Tibial nerve (tissue), 4 donors: ENCODE measurements around the gene USP37. TPM values are rescaled to one million over a fixed set of nuclear protein-coding genes. Genes with fewer than 3 reads are reported as not detected.

ENCODE experiments used
- DNase-seq, 2 donors: peaks; one replicate each; pipeline ENCODE4 v3.0.0-alpha.2; 2019; ENCODE audit warnings: low spot score in 2 of 2
- H3K27ac ChIP-seq, 4 donors: fragments of 200-600 bp; sonication (generic) in 3 of 4; one replicate each; pipeline ENCODE4 v1.5.1; 2017 to 2019; ENCODE audit warnings: mild to moderate bottlenecking in 1 of 4
- H3K27me3 ChIP-seq, 2 donors: fragments of 200-600 bp; sonication (generic) in 1 of 2; one replicate each; pipeline versions ENCODE4 v1.5.1 to v1.6.0; 2017 to 2019
- H3K36me3 ChIP-seq, 3 donors: fragments of 200-600 bp; sonication (generic); one replicate each; pipeline ENCODE4 v1.5.1; 2018 to 2019
- H3K4me1 ChIP-seq, 4 donors: fragments of 200-600 bp; sonication (generic) in 3 of 4; one replicate each; pipeline ENCODE4 v1.5.1; 2017 to 2019
- H3K4me3 ChIP-seq, 4 donors: fragments of 200-600 bp; sonication (generic) in 3 of 4; one replicate each; pipeline ENCODE4 v1.5.1; 2017 to 2019; ENCODE audit warnings: mild to moderate bottlenecking in 1 of 4, moderate library complexity in 1 of 4
- H3K9me3 ChIP-seq, 4 donors: fragments of 200-600 bp; sonication (generic) in 3 of 4; one replicate each; pipeline ENCODE4 v1.5.1; 2017 to 2019
- CTCF ChIP-seq, 5 experiments: fragments of 200-600 bp in 3 of 5; fragments of 450-650 bp in 2 of 5; sonication (generic) in 3 of 5; IDR thresholded peaks; one replicate each; pipeline ENCODE4 v1.5.1; 2016 to 2019; ENCODE audit warnings: antibody characterized with exemption in 5 of 5, mild to moderate bottlenecking in 3 of 5, moderate library complexity in 2 of 5
- EP300 ChIP-seq, 2 donors: sonication (generic); formaldehyde crosslinking; IDR thresholded peaks; one replicate each; pipeline ENCODE4 v1.6.1; 2017; ENCODE audit warnings: antibody characterized with exemption in 2 of 2, mild to moderate bottlenecking in 1 of 2
- POLR2A ChIP-seq, 2 donors: fragments of 450-650 bp; IDR thresholded peaks; one replicate each; pipeline ENCODE4 v1.6.1; 2017; ENCODE audit warnings: antibody characterized with exemption in 2 of 2, mild to moderate bottlenecking in 2 of 2, moderate library complexity in 2 of 2
- WGBS, 2 donors: methylation state at CpG; one replicate each; pipeline ENCODE4 v1.1.5; 2018; 5-methylcytosine and 5-hydroxymethylcytosine counted together
- total RNA-seq, 4 donors: library from RNA; depleted of rRNA; stranded (reverse); fragments of >200 nt; gene quantifications; one replicate each; pipeline ENCODE4 v1.1.0, GENCODE V29; 2016

Gene USP37
- total RNA-seq, 4 donors from 2014 or later = 14.0 to 40.8 (median 19.9) TPM

DNA sequence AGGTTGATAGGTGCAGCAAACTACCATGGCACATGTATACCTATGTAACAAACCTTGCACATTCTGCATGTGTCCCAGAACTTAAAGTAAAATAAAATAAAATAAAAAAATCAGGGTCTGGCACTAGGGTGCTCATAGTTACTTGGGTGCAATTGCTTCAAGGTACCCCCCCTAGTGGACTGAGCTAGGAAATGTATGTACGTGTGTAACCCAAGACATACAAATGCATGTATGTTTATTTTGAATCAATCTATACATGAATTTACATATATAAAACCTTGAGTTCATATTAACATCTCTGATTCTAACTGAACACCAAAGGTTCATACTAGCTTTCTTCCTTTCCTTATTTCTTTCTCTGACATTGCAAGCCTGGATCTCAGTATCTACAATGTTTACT is 51.5 kb downstream of the USP37 start:
- TF ChIP-seq POLR2A (IDR thresholded peaks at IDR 0.05) = no peak
- TF ChIP-seq EP300 (IDR thresholded peaks at IDR 0.05) = no peak
- TF ChIP-seq CTCF (IDR thresholded peaks at IDR 0.05) = no peak
- H3K27ac ChIP-seq = no peak overlapping the region
- 75 to 82% methylated on average over 1 of the region's 1 CpG for WGBS, 2 donors
- no peak overlapping the region for H3K4me3 ChIP-seq
- H3K36me3 ChIP-seq = peaks cover 0 to 36% (median 0%) of the 10 kb centered on the region in 3 donors
- DNase-seq = no peak
- no peaks in the 10 kb centered on the region for H3K9me3 ChIP-seq
- H3K4me1 ChIP-seq = no peaks in the 10 kb centered on the region
- H3K27me3 ChIP-seq = no peaks in the 10 kb centered on the region

GRCh38 chr2:218513676-218514075 is 54.5 kb downstream of the USP37 start:
- WGBS, 2 donors = 83 to 86% methylated on average over 5 of the region's 5 CpGs
- H3K27ac ChIP-seq = no peak overlapping the region
- no peaks in the 10 kb centered on the region for H3K27me3 ChIP-seq
- no peak for DNase-seq
- TF ChIP-seq EP300 (IDR thresholded peaks at IDR 0.05) (no peak), POLR2A (IDR thresholded peaks at IDR 0.05) (no peak), CTCF (IDR thresholded peaks at IDR 0.05) (no peak)
- H3K4me3 ChIP-seq = no peak overlapping the region
- H3K9me3 ChIP-seq = no peaks in the 10 kb centered on the region
- H3K4me1 ChIP-seq = no peaks in the 10 kb centered on the region
- H3K36me3 ChIP-seq = peaks cover 0 to 11% (median 0%) of the 10 kb centered on the region in 3 donors

GRCh38 chr2:218508299-218508698 is 59.9 kb downstream of the USP37 start:
- Histone ChIP-seq H3K9me3 (no peaks in the 10 kb centered on the region), H3K4me3 (no peak overlapping the region), H3K4me1 (no peaks in the 10 kb centered on the region), H3K27me3 (no peaks in the 10 kb centered on the region), H3K36me3 (peaks cover 0 to 32% (median 0%) of the 10 kb centered on the region in 3 donors), H3K27ac (no peak overlapping the region)
- DNase-seq = no peak
- TF ChIP-seq EP300 (IDR thresholded peaks at IDR 0.05) (no peak), CTCF (IDR thresholded peaks at IDR 0.05) (no peak), POLR2A (IDR thresholded peaks at IDR 0.05) (no peak)

- peaks cover 0 to 16% (median 0%) of the 10 kb centered on the region in 4 donors for H3K4me1 ChIP-seq
- 94 to 95% methylated on average over 6 of the region's 6 CpGs for WGBS, 2 donors
- H3K4me3 ChIP-seq = no peak overlapping the region
- no peaks in the 10 kb centered on the region for H3K9me3 ChIP-seq
- no peaks in the 10 kb centered on the region for H3K27me3 ChIP-seq
- H3K36me3 ChIP-seq = peaks cover 0 to 32% (median 0%) of the 10 kb centered on the region in 3 donors
- no peak for TF ChIP-seq CTCF (IDR thresholded peaks at IDR 0.05)
- no peak for TF ChIP-seq EP300 (IDR thresholded peaks at IDR 0.05)
- no peak for TF ChIP-seq POLR2A (IDR thresholded peaks at IDR 0.05)
- no peak for DNase-seq
- H3K27ac ChIP-seq = no peak overlapping the region
These were observed 62.3 kb downstream of the USP37 start for GRCh38 chr2:218505754-218506371.

- TF ChIP-seq CTCF (IDR thresholded peaks at IDR 0.05) (no peak), POLR2A (IDR thresholded peaks at IDR 0.05) (no peak), EP300 (IDR thresholded peaks at IDR 0.05) (no peak)
- 8 to 13% methylated on average over 2 of the region's 2 CpGs for WGBS, 2 donors
- H3K36me3 ChIP-seq = peaks cover 0 to 41% (median 6%) of the 10 kb centered on the region in 3 donors
These were observed 66.5 kb downstream of the USP37 start for GRCh38 chr2:218501665-218502064.

More at GRCh38 chr2:218501665-218502064, 66.5 kb downstream of the USP37 start:
- Histone ChIP-seq H3K27me3 (no peaks in the 10 kb centered on the region), H3K4me3 (no peak overlapping the region), H3K4me1 (peaks cover 0 to 16% (median 0%) of the 10 kb centered on the region in 4 donors), H3K9me3 (no peaks in the 10 kb centered on the region), H3K27ac (peak overlapping the region in 2 of 4 donors; percentile 35 to 70)
- DNase-seq = no peak
